Tibial nerve (tissue), 4 donors: Measurements from ENCODE around the gene KAT6B.

Experiments used
- EP300 ChIP-seq, 2 donors: sonication (generic); formaldehyde crosslinking; IDR thresholded peaks; one replicate each; pipeline ENCODE4 v1.6.1; 2017; ENCODE audit warnings: antibody characterized with exemption in 2 of 2, mild to moderate bottlenecking in 1 of 2
- POLR2A ChIP-seq, 2 donors: fragments of 450-650 bp; IDR thresholded peaks; one replicate each; pipeline ENCODE4 v1.6.1; 2017; ENCODE audit warnings: antibody characterized with exemption in 2 of 2, mild to moderate bottlenecking in 2 of 2, moderate library complexity in 2 of 2
- TF ChIP-seq, protein P1 (sequence below), 5 experiments: fragments of 200-600 bp in 3 of 5; fragments of 450-650 bp in 2 of 5; sonication (generic) in 3 of 5; IDR thresholded peaks; one replicate each; pipeline ENCODE4 v1.5.1; 2016 to 2019; ENCODE audit warnings: antibody characterized with exemption in 5 of 5, mild to moderate bottlenecking in 3 of 5, moderate library complexity in 2 of 5

DNA sequence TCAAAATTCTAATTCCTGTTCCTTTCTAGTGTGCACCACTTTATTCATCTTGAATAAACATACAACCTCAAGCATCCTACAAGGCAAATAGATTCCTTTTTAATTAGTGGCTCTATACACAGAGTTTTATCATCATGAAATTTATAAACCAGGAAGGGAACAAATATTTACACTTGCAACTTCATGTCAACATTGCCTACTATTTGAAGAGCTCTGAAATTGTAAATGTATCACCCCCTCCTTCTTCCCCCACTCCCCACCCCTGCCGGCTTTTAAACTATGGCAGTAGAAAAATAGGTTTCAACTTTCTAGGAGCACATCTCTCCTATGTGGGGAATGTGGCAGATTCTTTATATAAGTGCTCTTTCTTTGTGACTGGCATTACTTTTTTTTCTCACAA lies 49.6 kb downstream of the KAT6B start:
- TF ChIP-seq, protein P1, sequence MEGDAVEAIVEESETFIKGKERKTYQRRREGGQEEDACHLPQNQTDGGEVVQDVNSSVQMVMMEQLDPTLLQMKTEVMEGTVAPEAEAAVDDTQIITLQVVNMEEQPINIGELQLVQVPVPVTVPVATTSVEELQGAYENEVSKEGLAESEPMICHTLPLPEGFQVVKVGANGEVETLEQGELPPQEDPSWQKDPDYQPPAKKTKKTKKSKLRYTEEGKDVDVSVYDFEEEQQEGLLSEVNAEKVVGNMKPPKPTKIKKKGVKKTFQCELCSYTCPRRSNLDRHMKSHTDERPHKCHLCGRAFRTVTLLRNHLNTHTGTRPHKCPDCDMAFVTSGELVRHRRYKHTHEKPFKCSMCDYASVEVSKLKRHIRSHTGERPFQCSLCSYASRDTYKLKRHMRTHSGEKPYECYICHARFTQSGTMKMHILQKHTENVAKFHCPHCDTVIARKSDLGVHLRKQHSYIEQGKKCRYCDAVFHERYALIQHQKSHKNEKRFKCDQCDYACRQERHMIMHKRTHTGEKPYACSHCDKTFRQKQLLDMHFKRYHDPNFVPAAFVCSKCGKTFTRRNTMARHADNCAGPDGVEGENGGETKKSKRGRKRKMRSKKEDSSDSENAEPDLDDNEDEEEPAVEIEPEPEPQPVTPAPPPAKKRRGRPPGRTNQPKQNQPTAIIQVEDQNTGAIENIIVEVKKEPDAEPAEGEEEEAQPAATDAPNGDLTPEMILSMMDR (IDR thresholded peaks at IDR 0.05), result no peak
- TF ChIP-seq EP300 (IDR thresholded peaks at IDR 0.05), result no peak
- TF ChIP-seq POLR2A (IDR thresholded peaks at IDR 0.05), result no peak
